IPS-20b (cell line): ENCODE data around the gene C3orf20.
"Not testable (repeated sequence)": the region's sequence is repeated elsewhere in the genome, so short reads cannot be mapped to it uniquely, and the experiment has no call there.

Source experiments
- H3K27ac ChIP-seq: one replicate; pipeline ENCODE4 v1.5.1; 2013; ENCODE audit warnings: low read length
- H3K27me3 ChIP-seq: 2 replicates; pipeline ENCODE4 v1.6.1; 2013; ENCODE audit warnings: mild to moderate bottlenecking, low read length, inconsistent platforms; ENCODE audit not compliant: insufficient read depth
- H3K36me3 ChIP-seq: 2 replicates; pipeline ENCODE4 v1.6.1; 2013; ENCODE audit warnings: low read depth, mild to moderate bottlenecking, inconsistent platforms, low read length, moderate library complexity; ENCODE audit not compliant: insufficient read depth
- H3K4me1 ChIP-seq: 2 replicates; pipeline ENCODE4 v1.6.1; 2013; ENCODE audit warnings: mild to moderate bottlenecking, control low read depth, inconsistent platforms, low read length, moderate library complexity; ENCODE audit not compliant: insufficient read depth
- H3K4me3 ChIP-seq: 2 replicates; pipeline ENCODE4 v1.5.1; 2013; ENCODE audit warnings: mild to moderate bottlenecking, low read length, inconsistent platforms
- H3K9ac ChIP-seq: 2 replicates; pipeline ENCODE4 v1.6.1; 2013; ENCODE audit warnings: low read depth, mild to moderate bottlenecking, inconsistent platforms, low read length, moderate library complexity
- H3K9me3 ChIP-seq: 2 replicates; pipeline ENCODE4 v1.6.1; 2013; ENCODE audit warnings: mild to moderate bottlenecking, low read depth, low read length, inconsistent platforms; ENCODE audit not compliant: insufficient read depth

C3orf20 gene

GRCh38 chr3:14652360-14652907, 22.5 kb upstream of the C3orf20 start:
- H3K9me3 ChIP-seq, H3K27ac ChIP-seq, H3K27me3 ChIP-seq, H3K4me1 ChIP-seq: not testable (repeated sequence)
- peak overlapping the region; percentile 94; the same call in 1 of the 2 replicates for H3K9ac ChIP-seq
- H3K36me3 ChIP-seq = peaks cover 38% of the 10 kb centered on the region
- H3K4me3 ChIP-seq = peak overlapping the region; percentile 97

GRCh38 chr3:14657579-14657978, 17.4 kb upstream of the C3orf20 start:
- Histone ChIP-seq H3K9ac (no peak overlapping the region), H3K9me3 (no peaks in the 10 kb centered on the region), H3K4me1 (no peaks in the 10 kb centered on the region), H3K36me3 (peaks cover 88% of the 10 kb centered on the region), H3K4me3 (no peak overlapping the region), H3K27ac (no peak overlapping the region), H3K27me3 (no peaks in the 10 kb centered on the region)

GRCh38 chr3:14658978-14659377, 16.0 kb upstream of the C3orf20 start:
- Histone ChIP-seq H3K9ac (no peak overlapping the region), H3K4me1 (no peaks in the 10 kb centered on the region), H3K4me3 (no peak overlapping the region), H3K9me3 (no peaks in the 10 kb centered on the region), H3K36me3 (peaks cover 99% of the 10 kb centered on the region), H3K27ac (no peak overlapping the region), H3K27me3 (no peaks in the 10 kb centered on the region)

GRCh38 chr3:14660942-14661341, 14.0 kb upstream of the C3orf20 start:
- Histone ChIP-seq H3K27me3 (no peaks in the 10 kb centered on the region), H3K27ac (no peak overlapping the region), H3K4me1 (no peaks in the 10 kb centered on the region), H3K4me3 (no peak overlapping the region), H3K36me3 (peaks cover 99% of the 10 kb centered on the region), H3K9ac (no peak overlapping the region), H3K9me3 (no peaks in the 10 kb centered on the region)

DNA sequence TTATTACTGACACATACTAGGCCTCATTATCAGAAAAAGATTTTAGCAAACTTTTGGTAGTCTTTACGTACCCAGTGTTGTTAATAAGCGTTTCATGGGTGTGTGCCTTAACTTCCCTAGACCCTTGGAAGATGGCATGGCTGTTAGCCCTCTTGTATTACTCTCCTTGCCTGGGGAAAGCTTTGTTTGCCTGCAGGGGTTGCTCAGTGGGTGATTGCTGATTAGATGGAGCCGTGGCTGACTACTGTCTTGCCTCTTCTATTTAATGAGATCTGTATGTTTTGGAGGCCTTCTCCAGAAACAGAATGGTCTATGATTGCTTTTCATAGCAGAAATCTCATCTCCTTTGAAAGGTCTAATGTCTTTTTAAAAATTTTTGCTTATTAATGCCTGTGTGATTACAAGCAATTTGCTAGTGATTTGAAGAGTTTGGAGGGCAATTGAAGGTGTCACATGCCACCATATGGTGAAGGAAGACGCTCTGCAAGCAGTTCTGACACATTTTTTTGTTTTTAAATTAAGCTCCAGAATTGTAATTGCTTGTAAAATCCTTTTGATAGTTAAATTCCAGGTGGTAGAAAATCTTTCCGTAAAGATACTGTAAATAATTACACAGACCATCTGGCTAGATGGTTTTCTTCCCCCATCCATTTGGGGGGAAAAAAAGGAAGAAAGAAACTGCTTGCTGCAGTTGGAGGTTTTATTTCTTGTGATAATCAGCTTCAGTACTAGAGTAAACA, 11.4 kb upstream of the C3orf20 start:
- Histone ChIP-seq H3K27me3 (no peaks in the 10 kb centered on the region), H3K9me3 (no peaks in the 10 kb centered on the region), H3K36me3 (peaks cover 97% of the 10 kb centered on the region), H3K27ac (no peak overlapping the region), H3K9ac (no peak overlapping the region), H3K4me3 (no peak overlapping the region), H3K4me1 (no peaks in the 10 kb centered on the region)

- Histone ChIP-seq H3K27ac (no peak overlapping the region), H3K9me3 (no peaks in the 10 kb centered on the region), H3K27me3 (no peaks in the 10 kb centered on the region), H3K4me1 (no peaks in the 10 kb centered on the region), H3K36me3 (peaks cover 97% of the 10 kb centered on the region), H3K4me3 (no peak overlapping the region), H3K9ac (no peak overlapping the region)
Measured at GRCh38 chr3:14664170-14664569, 10.8 kb upstream of the C3orf20 start.

- Histone ChIP-seq H3K9me3 (no peaks in the 10 kb centered on the region), H3K27me3 (no peaks in the 10 kb centered on the region), H3K4me3 (no peak overlapping the region), H3K9ac (no peak overlapping the region), H3K4me1 (no peaks in the 10 kb centered on the region), H3K27ac (no peak overlapping the region), H3K36me3 (peaks cover 52% of the 10 kb centered on the region)
Measured at GRCh38 chr3:14672588-14672987, 2.4 kb upstream of the C3orf20 start.

DNA sequence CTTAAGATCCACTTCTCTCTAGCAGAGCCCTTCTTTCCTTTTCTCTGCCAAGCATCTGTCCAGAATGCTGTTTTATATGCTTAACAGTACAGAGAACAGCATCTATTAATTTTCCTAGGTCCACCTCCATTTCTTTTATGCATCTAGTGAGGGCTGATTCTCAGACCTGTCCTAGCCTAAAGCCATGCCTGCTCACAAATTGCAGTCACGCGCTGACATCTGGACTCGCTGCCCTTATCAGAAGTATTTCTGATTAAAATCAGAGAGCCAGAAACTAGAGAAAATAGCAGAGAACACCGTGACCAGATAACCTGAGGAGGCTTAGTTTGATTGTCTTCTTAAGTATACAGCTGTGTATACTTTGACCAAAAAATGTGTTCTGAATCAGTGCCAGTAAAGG, 1.9 kb downstream of the C3orf20 start:
- Histone ChIP-seq H3K9me3 (peaks cover 11% of the 10 kb centered on the region; the same call in 1 of the 2 replicates), H3K27me3 (no peaks in the 10 kb centered on the region), H3K4me3 (no peak overlapping the region), H3K36me3 (peaks cover 10% of the 10 kb centered on the region), H3K9ac (no peak overlapping the region), H3K4me1 (no peaks in the 10 kb centered on the region), H3K27ac (no peak overlapping the region)

DNA sequence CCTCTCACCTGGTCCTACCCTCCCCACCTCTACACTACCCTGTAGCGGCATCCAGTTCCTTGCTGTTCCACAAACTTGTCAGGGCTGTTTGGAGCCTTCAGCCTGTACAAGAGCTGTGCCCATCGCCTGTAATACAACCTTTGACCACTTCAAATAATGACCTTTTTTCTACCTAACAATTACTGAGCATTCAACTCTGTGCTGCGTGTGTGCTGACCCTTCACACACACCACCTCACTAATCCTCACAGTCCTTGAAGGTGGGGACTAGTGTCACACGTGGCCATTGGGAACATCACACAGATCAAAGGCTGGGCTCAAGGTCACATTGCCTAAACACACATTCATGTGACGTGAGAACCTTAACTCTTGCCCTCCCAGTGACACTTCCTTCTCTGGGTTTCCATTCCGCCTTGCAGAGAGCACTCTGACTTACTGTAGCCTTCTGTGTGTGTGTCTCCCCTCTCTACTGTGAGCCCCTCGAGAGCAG, 3.1 kb downstream of the C3orf20 start:
- no peak overlapping the region for H3K4me3 ChIP-seq
- no peaks in the 10 kb centered on the region for H3K27me3 ChIP-seq
- no peak overlapping the region for H3K27ac ChIP-seq
- no peaks in the 10 kb centered on the region for H3K4me1 ChIP-seq
- H3K9me3 ChIP-seq = peaks cover 11% of the 10 kb centered on the region; the same call in 1 of the 2 replicates
- no peaks in the 10 kb centered on the region for H3K36me3 ChIP-seq
- H3K9ac ChIP-seq = no peak overlapping the region

DNA sequence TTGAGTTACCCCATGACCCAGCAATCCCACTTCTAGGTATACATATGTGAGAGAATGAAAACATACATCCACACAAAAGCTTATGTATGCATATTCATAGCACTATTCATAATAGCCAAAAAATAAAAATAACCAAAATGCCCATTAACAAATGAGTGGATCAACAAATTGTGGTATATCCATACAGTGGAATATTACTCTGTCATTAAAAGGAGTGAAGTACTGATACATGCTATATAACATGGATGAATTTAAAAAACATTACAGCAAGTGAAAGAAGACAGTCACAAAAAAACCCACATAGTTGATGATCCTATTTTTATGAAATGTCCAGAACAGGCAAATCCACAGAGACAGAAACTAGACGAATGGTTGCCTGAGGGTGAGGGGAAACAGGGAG, 5.2 kb downstream of the C3orf20 start:
- H3K27me3 ChIP-seq = no peaks in the 10 kb centered on the region
- no peaks in the 10 kb centered on the region for H3K4me1 ChIP-seq
- no peak overlapping the region for H3K27ac ChIP-seq
- no peak overlapping the region for H3K9ac ChIP-seq
- H3K36me3 ChIP-seq = no peaks in the 10 kb centered on the region
- no peak overlapping the region for H3K4me3 ChIP-seq
- peaks cover 11% of the 10 kb centered on the region; the same call in 1 of the 2 replicates for H3K9me3 ChIP-seq

GRCh38 chr3:14680716-14681115, 5.8 kb downstream of the C3orf20 start:
- Histone ChIP-seq H3K27me3 (no peaks in the 10 kb centered on the region), H3K36me3 (no peaks in the 10 kb centered on the region), H3K9ac (no peak overlapping the region), H3K4me3 (no peak overlapping the region), H3K27ac (no peak overlapping the region), H3K9me3 (peaks cover 11% of the 10 kb centered on the region; the same call in 1 of the 2 replicates), H3K4me1 (no peaks in the 10 kb centered on the region)

DNA sequence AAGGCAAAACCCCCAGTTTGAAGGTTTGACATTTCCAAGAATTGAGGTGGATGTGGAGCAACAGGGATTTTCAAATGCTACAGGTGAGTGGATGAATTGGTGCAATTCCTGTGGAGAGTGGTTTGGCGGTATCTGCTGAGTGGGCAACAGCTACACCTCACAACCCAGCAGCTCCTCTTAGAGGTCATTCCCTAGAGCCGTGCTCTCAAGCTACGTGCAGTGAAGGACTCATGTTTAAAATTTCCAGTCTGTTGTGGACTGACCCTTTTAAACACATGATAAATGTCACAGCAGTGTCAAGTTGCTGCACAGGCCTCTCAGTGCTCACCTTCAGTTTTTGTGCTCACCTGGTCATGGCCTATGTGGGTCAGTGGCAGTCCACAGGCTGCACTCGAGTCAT, 9.5 kb downstream of the C3orf20 start:
- peaks cover 11% of the 10 kb centered on the region; the same call in 1 of the 2 replicates for H3K9me3 ChIP-seq
- no peaks in the 10 kb centered on the region for H3K36me3 ChIP-seq

More for the DNA sequence above, 9.5 kb downstream of the C3orf20 start:
- H3K9ac ChIP-seq = no peak overlapping the region
- no peak overlapping the region for H3K27ac ChIP-seq
- no peaks in the 10 kb centered on the region for H3K4me1 ChIP-seq
- H3K4me3 ChIP-seq = no peak overlapping the region
- H3K27me3 ChIP-seq = no peaks in the 10 kb centered on the region; the same call in 1 of the 2 replicates
